ENCODE measurements around the gene BARX2. TPM values are rescaled to one million over a fixed set of nuclear protein-coding genes. Genes with fewer than 3 reads are reported as not detected.
"Not testable (repeated sequence)": the region's sequence is repeated elsewhere in the genome, so short reads cannot be mapped to it uniquely, and the experiment has no call there.

The BARX2 gene
- not detected for total RNA-seq
- long read RNA-seq: 0 reads

DNA sequence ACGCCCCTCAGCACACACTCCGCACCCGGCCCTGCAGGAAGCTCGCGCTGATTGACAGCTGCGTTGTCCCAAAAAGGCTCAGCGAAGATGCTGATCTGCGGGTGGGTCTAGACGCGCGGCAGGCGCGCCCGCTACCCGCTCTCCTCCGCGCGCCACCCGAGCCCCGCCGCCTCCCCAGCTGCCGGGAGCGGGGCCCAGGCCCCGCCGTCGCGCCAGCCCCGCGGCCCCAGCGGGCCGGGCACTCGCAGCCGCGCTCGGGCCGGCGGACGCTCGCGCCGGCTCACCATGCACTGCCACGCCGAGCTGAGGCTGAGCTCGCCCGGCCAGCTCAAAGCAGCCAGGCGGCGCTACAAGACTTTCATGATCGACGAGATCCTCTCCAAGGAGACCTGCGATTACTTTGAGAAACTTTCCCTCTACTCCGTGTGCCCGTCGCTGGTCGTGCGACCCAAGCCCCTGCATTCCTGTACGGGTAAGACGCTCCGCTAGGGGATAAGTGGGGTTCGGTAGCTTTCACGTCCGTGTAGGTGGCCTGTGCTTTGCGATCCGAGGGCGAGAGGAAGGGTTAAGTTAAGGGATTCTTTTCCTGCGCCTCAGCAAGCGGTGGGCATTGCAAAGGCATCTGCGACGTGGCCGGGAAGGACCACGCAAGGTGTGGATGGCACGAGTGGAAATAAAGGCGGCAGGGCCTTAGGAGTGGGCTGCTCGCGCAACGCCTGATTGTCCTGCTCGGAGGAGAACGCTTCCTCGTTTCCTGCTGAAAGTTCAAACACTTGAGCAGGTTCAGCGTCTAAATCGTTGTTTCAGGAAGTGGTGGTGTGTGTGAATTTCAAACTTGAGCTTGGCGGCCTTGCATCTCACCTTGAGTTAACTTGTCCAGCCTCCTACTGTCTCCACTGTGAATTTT is at the start of gene BARX2:
Gene BARX2, plus strand, starts transcription at position 98 of the 907 bp plus-strand sequence. Its CDS starts 188 bp downstream, at position 286.
- intact Hi-C loops (cut with DNase I): no loop called here
- peak; percentile 55 for DNase-seq
- ATAC-seq: peak; percentile 64 to 67

DNA sequence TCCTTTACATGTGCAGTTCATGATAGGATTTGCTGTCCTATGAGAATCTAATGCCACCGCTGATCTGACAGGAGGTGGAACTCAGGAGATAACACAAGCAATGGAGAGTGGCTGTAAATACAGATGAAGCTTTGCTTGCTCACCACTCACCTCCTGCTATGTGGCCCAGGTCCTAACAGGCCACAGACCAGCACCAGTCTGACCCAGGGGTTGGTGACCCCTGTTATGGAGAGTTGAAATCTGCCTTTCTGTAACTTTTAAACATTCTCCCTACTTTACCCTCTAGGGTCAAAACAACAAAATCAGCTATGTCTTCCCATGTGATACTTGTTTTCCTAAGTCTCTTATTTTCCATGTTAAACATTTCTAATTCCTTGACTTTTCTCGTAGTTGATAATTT is 48.7 kb upstream of the BARX2 start:
- DNase-seq: no peak
- ATAC-seq: no peak
- intact Hi-C loops (cut with DNase I): no loop called here

GRCh38 chr11:129327708-129328107 is 47.9 kb upstream of the BARX2 start:
- ATAC-seq; DNase-seq; intact Hi-C loops (cut with DNase I): not testable (repeated sequence)

GRCh38 chr11:129328756-129329155 is 46.9 kb upstream of the BARX2 start:
- intact Hi-C loops (cut with DNase I): no loop called here
- ATAC-seq (no peak), DNase-seq (no peak)

DNA sequence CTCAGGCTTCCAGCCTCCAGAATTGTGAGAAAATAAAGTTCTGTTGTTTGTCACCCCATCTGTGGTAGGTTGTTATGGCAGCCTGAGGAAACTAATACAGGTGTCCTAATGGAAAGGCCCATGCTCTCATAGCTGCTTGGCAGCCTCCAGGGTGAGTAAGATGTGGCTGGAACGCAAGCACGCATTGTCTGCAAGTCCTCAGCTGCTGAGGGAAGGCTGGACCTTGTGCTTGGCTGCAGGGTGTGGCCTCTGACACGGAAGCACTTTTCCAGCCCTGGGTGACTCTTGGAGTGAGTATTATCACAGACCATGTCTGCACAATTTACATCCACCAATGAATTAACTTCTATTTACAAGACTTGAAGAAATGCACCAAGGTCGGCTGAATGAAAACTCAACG is 44.4 kb upstream of the BARX2 start:
- intact Hi-C loops (cut with DNase I): loop anchor here (1.0 to 5.0 kb wide), 3 partner anchors 99 to 214 kb away; no protein-coding TSS in a partner anchor
- DNase-seq (no peak), ATAC-seq (peak in 1 of 2 donors; percentile 50)

- ATAC-seq (peak; percentile 92 to 97), DNase-seq (peak; percentile 82)
- intact Hi-C loops (cut with DNase I): loop anchor here (1.0 to 5.0 kb wide), 3 partner anchors 100 to 215 kb away; no protein-coding TSS in a partner anchor
These were observed 43.8 kb upstream of the BARX2 start for GRCh38 chr11:129331871-129332274.

DNA sequence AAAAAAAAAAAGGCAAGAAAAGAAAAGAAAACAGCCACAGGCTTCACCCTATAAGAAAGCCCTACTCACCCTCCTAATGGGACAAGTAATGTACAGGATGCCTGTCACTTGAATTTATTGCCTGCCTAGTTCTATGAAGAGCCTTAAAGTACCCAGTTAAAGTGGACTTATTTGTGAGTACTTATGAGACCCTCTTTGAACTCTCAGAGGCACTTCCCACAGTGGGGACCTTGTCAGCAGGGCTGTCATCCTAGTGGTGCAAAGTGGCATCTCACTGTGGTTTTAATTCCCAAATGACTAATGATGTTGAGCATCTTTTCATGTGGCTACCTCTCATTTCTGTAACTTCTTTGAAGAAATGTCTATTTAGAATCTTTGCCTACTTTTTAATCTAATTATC is 41.8 kb upstream of the BARX2 start:
- ATAC-seq (no peak), DNase-seq (no peak)
- intact Hi-C loops (cut with DNase I): loop anchor here (5.0 kb wide), 2 partner anchors 102 to 217 kb away; no protein-coding TSS in a partner anchor

- ATAC-seq; DNase-seq; intact Hi-C loops (cut with DNase I): not testable (repeated sequence)
These were observed 31.2 kb upstream of the BARX2 start for GRCh38 chr11:129344301-129344940.

DNA sequence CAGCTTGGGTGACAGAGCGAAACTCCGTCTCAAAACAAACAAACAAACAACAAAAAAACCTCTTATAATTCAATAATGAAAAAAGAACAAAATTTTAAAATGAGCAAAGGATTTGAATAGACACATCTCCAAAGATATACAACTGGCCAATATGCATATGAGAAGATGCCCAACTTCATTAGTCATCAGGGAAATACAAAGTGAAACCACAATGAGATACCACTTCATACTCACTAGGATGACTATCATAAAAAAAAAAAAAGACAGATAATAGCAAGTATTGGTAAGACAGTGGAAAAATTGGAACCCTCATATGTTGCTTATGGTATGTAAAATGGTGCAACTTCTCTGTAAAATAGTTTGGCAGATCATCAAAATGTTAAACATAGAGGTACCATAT is 28.7 kb upstream of the BARX2 start:
- intact Hi-C loops (cut with DNase I): no loop called here
- ATAC-seq: no peak
- DNase-seq: no peak

- ATAC-seq (no peak), DNase-seq (no peak)
- intact Hi-C loops (cut with DNase I): no loop called here
These were observed 26.8 kb upstream of the BARX2 start for GRCh38 chr11:129348813-129349212.

- intact Hi-C loops (cut with DNase I): no loop called here
- DNase-seq (no peak), ATAC-seq (no peak)
These were observed 23.0 kb upstream of the BARX2 start for GRCh38 chr11:129352676-129353075.

DNA sequence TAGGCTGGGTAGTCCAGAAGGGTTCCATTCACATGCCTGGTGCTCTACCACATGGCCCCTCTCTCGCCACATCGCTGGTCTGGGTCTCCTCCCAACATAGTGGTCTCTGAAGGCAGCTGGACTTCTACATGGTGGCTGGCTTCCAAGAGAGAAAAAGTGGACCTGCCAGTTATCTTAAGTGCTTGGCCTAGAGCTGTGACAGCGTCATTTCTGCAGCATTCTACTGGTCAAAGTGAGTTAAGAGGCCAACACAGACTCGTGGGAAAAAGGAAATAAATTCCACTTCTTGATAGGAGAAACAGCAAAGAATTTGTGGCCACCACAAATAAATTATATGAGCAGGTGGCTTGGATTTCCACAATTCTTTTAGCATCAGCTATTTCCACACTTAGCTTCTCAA is 21.0 kb upstream of the BARX2 start:
- ATAC-seq (no peak), DNase-seq (no peak)
- intact Hi-C loops (cut with DNase I): no loop called here

- DNase-seq (no peak), ATAC-seq (no peak)
- intact Hi-C loops (cut with DNase I): loop anchor here (5.0 to 10.0 kb wide), 2 partner anchors 385 to 393 kb away; no protein-coding TSS in a partner anchor
These were observed 15.9 kb upstream of the BARX2 start for GRCh38 chr11:129359748-129360147.

GRCh38 chr11:129364143-129364654 is 11.4 kb upstream of the BARX2 start:
- DNase-seq (peak; percentile 84), ATAC-seq (peak; percentile 91 to 99)
- intact Hi-C loops (cut with DNase I): loop anchor here (5.0 to 10.0 kb wide), 2 partner anchors 381 to 388 kb away; no protein-coding TSS in a partner anchor

DNA sequence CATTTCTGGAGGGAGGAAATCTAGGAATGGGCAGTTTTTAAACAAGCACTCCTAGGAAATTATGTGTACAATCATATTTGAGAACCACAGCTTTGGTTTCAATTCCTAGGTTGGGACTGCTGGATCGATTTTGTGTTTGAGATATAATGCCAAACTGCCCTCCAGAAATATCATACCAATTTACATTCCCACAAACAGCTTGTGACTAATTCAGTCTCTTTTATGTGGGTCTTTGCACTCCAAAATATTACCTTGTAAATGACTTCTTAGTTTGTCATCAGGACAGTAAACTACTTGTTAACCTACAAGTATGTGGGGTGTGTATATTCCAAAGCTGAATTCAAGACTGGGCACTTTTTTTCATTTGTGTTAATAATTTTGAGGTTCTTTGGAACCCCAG is 9.8 kb upstream of the BARX2 start:
- DNase-seq: no peak
- ATAC-seq: no peak
- intact Hi-C loops (cut with DNase I): loop anchor here in 1 of 2 donors (10.0 kb wide), 1 partner anchor 379 kb away; no protein-coding TSS in a partner anchor

GRCh38 chr11:129366737-129367597 is 8.7 kb upstream of the BARX2 start:
- ATAC-seq (no peak), DNase-seq (no peak)
- intact Hi-C loops (cut with DNase I): loop anchor here in 1 of 2 donors (10.0 kb wide), 1 partner anchor 378 kb away; no protein-coding TSS in a partner anchor

- intact Hi-C loops (cut with DNase I): loop anchor here in 1 of 2 donors (10.0 kb wide), 1 partner anchor 376 kb away; no protein-coding TSS in a partner anchor
- no peak for DNase-seq
- ATAC-seq: no peak
These were observed 6.6 kb upstream of the BARX2 start for GRCh38 chr11:129368889-129369672.

DNA sequence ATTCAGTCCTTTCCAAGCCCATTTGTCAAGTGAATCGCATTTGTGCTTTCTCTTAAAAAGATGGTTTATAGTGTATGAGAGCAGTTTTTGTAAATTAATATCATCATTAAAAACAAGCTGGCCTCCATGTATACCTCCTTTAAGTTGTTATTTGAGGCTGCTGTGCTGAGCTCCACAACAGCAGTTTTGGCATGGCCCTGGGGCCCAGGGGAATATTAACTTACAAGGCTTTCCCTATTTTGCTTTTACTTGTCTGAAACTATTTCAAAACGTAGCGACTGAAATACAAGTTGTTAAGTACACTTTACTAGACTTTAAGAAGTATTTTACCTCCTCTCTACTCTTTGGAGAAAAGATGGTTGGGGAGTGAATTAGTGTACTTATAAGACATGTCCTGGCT is 4.9 kb upstream of the BARX2 start:
- ATAC-seq: no peak
- DNase-seq: no peak
- intact Hi-C loops (cut with DNase I): no loop called here
